Measurements from ENCODE around the gene RAD50.

Gene RAD50

DNA sequence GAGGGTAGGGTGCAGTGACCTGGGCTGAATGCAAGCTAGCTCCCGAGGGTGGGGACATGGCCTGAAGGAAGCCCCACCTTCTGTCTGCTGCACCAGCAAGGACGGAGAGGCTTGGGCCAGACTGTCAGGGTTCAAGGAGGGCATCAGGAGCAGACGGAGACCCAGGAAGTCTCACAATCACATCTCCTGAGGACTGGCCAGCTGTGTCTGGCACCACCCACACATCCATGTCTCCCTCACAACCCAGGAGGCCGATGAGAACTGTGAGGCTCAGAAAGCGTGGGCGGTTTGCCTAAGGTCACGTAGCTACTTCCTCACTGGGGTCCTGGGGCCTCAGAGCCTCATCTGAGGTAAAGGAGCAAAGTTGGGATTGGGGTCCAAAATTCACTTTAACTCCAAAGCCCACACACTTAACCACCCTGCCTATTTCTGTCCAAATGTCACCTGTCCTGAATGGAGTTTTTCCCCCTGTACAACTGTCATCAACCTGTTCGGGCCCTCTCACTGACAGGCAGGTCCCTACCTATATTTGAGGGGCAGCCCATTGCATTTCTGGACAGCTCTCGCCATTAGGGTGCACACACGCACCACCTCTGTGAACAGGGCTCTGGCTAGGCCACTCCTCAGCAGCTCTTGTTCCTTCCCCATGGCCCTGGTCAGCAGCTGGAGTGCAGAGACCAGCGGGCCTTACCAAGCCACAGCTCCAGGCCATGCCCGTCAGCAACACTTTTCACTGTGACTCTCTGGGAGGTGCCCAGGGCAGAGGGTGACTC, 104.6 kb downstream of the RAD50 start:
- DNase-seq (ENCODE audit: low read depth, low spot score), result no peak

DNA sequence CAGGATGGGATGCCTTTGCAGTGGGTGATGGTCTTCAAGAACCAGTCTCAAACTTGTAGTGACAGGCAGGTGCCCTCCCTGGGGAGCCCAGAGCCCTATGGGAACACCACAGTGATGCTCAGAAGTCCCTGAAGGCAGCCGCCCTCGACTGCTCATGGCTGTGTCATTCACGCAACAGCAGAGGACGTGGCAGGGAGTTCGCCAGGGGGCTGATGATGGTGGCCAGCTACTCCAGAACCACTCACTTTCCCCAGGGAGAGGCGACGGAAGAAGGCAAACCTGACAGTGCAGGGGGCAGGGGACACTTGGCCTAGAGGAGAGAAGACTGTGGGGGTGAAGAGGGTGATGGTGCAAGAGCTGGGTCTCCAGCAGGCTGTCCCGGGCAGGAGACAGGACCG, 105.2 kb downstream of the RAD50 start:
- DNase-seq (ENCODE audit: low read depth, low spot score), result no peak

DNA sequence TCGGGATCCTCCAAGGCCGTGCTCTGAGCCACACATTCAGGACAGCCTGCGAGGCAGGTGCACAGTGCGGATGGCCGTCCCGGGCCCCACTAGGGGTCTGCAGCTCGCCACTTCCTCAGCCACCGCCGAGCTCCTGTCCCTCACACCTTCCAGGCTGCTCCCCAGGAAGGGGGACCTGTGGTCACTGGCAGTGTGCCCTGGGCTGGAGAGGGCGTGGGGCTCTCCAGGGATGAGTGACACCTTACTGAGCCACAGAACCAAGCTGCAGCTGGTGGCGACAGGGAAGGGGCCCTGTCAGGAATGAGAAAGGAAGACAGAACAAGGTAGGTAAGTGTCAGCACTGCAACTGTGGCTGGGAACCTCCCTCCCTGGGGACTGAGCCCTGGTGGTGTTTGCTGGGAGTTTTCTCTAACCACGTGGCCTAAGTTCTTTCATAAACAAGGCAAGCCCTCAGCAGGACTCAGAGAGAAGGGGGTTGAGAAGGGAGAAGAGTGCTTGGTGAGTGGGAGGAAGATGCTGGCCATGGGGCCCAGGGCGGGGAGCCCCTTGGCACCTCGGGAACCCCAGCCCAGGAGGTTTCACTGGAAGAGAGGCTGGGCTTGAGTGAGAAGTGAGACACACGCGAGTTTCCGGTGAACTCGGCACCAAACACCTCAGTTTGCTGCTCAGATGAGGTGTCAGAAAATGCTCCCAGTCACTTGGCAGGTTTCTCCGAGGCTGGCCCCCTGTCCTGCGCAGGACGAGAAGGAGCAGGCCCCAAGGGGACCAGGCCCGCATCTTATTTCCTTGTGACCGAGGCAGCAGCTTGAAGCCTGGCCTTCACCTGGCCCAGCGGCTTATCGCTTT, 106.4 kb downstream of the RAD50 start:
- DNase-seq (ENCODE audit: low read depth, low spot score), result no peak

DNA sequence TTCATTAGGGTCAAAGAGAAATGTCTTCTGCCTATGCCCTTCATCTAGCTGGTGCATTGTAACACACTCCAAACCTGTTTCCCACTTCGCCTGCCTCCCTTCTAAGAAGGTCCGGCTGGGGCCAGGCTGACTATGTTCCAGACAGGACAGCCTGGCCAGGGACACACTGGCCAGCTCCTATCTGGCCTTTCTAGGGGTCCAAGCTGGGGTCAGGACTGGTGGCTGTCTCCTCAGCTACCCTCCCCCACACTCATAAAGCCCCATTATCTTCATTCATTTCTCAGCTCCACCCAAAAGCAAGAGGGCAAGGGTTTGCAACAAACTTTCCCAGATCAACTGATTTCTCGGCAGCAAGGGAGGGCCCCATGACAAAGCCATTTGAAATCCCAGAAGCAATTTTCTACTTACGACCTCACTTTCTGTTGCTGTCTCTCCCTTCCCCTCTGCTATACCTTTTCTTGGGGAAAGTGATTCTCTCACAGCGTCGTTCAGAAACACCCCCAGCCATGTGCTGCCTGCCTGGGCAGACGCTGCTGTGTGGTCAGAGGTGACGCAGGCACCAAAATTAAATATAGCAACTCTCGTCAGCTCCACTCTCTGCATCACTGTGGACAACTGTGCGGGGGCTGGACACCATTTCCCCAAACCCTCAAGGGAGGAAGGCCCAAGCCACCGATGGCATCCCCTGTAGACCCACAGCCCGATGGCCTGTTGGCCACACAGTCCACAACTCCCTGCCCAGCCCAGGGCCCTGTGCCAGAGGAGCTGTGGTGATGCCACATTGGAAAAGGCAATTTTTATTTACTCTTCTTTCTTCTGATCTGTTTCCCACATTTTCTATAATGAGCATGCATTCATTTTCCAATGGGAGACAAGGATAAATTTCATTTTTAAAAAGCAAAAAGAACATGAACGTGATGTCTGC, 107.3 kb downstream of the RAD50 start:
- no peak for DNase-seq (ENCODE audit: low read depth, low spot score)

DNA sequence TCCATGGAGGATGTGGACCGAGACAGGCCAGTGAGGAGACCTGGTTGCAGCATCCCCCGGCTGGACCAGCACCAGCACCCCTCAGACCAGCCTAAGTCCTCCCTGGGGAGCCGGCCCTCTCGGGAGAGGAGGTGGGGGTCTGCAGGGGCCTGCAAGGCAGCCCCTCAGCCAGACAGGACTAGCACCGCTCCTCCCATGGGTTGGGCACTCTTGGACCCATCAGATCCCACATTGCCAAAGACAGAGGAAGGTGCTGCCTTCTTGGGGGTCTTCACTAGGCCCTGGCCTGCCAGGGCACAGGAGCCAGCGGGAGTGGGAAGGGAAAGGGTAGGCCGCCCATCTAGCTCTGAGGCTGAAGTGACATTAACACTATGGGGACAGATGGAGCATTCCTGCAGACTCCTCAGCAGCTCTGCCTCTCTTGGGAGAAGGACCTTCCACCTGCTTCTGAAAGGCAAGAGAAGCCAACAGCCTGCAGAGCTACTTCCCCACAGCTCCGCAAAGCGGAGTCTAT, 108.0 kb downstream of the RAD50 start:
- no peak for DNase-seq (ENCODE audit: low read depth, low spot score)

DNA sequence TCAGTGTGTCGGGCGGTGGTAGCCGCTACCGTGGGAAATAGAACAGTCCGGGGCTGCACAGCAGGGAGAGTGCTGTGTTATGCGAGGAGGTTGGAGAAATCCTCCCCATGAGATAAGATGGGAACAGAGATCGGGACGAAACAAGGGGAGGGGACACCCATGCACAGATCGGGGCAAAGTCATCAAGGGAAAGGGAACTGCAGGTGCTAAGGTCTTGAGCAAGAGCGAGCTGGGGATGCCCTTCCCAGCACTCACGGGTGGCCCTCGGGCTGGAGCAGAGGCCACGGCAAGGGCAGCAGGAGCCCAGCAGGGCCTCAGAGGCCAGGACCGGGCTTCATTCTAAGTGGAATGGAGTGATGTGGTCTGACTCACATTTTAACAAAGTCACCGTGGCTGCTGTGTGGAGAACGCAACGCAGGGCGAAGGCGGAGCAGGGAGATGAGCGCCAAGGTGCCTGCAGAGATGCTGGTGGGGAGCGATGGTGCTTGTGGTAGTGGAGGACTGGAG, 108.8 kb downstream of the RAD50 start:
- DNase-seq (ENCODE audit: low read depth, low spot score), result no peak

DNA sequence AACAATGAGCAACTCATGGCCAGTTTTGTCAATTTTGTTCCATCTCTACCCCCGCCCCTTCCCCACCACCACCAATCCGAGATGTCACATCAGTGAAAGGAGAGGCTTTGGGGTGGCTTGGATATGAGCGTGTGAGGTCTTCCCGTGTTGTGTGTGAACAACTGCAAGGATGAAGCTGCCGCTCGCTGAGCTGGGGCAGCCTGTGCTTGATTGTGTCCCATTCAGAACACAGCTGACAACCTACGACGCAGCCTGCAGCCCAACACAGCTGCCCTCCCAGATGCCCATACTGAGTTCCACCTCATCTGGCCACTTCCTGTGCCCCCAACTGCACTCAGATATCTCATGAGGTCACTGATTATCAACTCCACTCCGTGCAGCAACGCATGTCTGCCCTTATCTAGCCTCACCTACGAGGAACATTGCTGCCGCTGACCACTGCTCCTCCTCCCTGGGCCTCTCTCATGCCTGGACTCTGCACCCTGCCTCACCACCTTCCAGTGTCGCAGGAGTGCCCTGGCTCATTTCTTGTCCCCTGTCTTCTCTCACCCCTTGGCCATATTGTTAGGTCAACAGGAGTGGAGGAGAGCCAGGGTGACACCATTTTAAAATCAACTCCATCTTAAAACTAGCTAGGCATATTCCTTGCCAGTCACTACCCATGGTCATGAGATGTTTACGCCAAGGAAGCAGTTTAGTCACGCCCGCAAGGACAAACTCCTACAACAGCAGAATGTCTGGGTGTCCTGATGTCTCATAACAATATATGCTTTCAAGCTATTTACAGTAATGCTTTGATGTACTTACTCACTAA, 109.7 kb downstream of the RAD50 start:
- no peak for DNase-seq (ENCODE audit: low read depth, low spot score)

DNA sequence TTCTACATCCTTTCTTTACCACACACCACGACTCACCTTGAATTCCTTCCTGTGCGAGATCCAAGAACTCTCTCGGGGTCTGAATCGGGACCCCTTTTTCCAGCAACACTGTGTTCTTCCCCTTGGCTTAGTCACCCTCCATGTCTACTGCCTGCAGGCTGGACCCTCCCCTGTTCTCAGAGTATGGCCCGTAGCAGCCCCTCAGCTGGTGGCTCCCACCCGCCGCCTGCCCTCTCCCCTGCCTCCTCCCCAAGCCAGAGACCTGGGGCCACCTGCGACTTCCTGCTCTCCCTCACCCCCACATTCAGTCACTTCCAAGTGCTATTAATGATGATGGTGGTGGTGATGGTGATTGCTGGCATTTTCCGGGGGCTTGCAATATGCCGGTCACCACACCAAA, 110.5 kb downstream of the RAD50 start:
- no peak for DNase-seq (ENCODE audit: low read depth, low spot score)

DNA sequence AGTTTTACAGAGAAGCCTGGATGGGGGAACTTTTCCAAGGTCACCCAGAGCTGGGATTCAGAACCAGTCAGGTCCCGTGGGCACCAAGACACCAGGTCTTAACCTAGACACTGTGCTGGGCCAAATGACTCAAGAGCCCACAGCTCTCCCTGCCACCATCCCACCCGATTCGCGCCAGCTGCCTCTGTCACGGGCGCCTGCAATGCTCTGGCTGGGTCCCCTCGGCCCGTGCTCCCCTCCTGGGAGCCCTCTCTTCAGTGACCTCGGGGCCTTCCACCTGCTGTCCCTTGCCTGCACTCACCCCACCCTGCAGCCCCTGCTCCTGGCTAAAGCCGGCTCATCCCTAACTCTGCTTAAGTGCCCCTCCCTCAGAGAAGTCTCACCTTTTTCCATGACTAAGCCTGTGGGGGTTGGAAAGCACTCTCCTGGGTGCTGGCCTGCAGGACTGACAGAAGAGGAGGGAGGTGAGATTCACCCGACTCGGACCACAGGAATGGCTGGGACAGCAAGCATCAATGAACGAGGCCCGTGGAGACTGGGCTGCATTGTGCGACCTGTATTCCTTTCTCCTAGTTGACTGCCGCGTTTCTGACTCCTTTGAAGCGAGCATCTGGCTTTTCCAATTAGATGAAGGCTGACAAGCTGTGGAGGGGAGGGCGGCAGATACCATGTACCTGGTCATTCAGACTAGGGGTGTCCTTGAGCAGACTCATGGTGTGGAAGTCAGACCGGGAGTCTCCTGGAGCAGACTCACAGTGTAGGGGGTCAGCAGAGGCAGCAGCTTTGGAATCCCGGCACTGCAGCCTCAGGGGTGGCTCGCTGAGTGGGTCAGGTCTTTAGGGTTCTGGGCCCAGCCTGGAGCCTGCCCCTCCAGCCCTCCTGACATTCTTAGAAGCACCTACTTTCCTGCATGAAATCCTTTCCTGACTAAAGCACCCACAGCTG, 111.3 kb downstream of the RAD50 start:
- DNase-seq (ENCODE audit: low read depth, low spot score), result no peak

DNA sequence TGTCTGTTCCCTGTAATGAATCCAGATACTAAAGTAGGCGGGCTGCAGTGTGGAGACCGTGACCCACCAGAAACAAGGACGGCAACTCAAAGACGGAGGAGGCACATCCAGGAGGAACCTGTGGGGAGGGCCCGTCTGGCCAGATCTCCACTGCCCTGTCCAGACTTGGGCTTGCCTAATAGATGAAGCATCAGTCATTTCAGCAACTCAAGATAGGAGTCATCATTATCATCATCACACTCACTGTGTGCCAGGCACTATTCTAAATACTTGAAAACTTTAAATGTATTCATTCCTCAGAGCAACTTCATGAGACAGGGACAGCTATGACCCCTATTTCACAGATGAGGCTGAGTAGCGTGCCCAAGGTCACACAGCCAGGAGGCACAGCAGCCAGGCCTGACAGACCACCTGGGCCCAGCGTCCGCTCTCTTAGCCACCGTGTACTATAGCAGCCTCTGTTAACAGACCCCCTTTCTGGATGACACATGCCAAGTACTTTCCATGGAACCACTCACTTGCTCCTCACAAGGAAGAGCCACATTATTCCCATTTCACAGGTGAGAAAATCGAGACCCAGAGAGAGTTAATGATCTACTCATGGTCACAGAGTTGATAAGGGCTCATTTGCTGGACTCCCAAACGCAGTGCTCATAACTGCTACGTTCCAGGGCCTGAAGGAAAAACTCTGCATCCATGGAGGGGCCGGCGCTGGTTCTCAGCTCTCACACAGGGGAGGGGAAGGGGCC, 112.1 kb downstream of the RAD50 start:
- no peak for DNase-seq (ENCODE audit: low read depth, low spot score)

DNA sequence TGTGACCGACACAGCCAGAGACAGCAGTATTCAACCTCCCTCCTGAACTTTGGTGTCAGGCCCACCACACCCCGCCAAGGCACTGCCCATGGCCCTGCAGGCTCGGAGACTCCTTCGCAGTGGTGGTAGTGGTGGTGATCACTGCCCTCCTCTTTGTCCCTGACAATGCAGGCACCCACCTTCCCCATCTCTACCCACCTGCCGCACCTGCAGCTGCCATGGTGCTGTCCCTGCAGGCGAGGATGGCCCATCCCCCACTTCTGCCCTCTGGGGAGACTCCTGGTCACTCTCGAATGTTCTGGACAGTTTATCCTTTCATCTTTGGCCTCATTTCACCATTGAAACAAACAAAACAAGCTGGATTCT, 112.7 kb downstream of the RAD50 start:
- DNase-seq (ENCODE audit: low read depth, low spot score), result no peak

DNA sequence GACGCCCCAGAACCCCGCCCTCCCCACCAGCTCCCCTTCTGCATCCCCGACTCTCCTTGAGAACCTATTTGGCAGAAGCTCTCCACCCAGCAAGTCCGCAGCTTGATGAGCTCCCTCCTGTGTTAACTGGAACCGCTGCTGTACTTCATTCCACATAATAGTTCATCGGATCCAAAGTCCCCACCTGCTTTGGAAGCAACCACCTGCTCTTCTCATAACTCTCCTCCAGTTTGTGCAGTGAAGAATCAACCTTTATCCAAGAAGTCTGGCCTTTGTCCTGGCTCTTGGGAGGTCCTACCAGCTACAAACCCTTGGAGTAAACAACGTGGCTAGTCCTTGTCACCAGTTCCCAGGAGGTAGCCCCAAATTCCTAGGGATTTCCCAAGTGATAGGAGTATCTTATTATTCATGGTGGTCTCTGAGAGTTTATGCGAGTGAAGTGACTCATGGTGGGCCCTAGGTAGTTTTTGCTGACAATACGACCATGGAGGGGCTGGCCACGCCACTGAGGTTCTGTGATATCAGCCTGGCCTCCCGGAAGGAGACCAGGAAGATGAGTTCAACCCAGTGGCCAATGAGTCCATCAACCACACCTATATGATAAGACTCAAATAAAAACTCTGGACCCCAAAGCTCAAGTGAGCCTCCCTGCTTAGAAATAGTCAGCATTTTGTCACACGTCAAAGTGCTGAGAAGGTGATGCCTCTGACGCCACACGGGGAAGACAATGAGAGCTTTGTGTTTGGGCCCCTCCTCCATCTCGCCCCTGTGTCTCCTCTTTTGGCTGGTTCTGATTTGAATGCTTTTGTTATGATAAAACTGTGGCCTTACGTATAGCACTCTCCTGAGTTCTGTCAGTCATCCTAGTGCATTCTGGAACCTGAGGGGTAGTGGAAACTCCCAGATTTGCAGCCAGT, 113.4 kb downstream of the RAD50 start:
- DNase-seq (ENCODE audit: low read depth, low spot score), result no peak

DNA sequence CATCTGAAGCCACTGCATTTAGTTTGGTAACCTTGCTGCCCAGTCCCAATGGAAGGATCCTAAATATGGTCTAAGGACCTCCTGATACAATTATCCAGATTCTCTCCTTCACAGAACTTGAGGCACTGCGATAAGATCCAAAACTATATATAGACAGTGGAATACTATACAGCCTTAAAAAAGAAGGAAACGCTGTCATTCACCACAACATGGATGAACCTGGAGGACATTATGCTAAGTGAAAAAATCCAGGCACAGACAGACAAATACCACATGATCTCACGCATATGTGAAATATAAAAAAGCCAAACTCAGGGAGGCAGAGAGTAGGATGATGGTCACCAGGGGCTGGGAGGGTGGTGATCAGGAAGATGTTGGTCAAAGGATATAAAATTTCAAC, 114.2 kb downstream of the RAD50 start:
- DNase-seq (ENCODE audit: low read depth, low spot score), result no peak

DNA sequence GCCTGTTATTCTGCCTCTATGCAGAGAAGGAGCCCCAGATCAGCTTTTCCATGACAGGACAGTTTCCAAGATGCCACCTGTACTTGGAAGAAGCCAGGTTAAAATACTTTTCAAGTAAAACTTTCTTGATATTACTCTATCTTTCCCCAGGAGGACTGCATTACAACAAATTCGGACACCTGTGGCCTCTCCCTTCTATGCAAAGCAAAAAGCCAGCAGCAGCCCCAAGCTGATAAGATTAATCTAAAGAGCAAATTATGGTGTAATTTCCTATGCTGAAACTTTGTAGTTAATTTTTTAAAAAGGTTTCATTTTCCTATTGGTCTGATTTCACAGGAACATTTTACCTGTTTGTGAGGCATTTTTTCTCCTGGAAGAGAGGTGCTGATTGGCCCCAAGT, 116.7 kb downstream of the RAD50 start:
- DNase-seq (ENCODE audit: low read depth, low spot score), result no peak

DNA sequence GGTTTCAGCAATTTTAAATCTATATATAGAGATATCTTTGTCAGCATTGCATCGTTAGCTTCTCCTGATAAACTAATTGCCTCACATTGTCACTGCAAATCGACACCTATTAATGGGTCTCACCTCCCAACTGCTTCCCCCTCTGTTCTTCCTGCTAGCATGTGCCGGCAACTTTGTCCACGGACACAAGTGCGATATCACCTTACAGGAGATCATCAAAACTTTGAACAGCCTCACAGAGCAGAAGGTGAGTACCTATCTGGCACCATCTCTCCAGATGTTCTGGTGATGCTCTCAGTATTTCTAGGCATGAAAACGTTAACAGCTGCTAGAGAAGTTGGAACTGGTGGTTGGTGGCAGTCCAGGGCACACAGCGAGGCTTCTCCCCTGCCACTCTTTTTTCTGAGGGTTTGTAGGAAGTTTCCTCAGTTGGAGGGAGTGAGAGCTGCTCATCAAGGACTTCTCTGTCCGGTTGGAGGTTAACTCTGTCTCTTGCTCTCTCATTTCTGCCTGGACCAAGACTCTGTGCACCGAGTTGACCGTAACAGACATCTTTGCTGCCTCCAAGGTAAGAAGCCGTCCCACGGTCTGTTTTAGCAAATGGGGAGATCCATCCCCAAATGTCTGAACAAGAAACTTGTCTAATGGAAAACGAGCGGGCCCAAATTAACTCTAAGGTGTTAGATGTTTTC, 117.3 kb downstream of the RAD50 start, which contains the start of gene IL4:
Gene IL4 (plus strand): TSS at position 51 of the 692 bp plus-strand sequence. CDS start 62 bp downstream, at position 113.
- no peak for DNase-seq (ENCODE audit: low read depth, low spot score)

DNA sequence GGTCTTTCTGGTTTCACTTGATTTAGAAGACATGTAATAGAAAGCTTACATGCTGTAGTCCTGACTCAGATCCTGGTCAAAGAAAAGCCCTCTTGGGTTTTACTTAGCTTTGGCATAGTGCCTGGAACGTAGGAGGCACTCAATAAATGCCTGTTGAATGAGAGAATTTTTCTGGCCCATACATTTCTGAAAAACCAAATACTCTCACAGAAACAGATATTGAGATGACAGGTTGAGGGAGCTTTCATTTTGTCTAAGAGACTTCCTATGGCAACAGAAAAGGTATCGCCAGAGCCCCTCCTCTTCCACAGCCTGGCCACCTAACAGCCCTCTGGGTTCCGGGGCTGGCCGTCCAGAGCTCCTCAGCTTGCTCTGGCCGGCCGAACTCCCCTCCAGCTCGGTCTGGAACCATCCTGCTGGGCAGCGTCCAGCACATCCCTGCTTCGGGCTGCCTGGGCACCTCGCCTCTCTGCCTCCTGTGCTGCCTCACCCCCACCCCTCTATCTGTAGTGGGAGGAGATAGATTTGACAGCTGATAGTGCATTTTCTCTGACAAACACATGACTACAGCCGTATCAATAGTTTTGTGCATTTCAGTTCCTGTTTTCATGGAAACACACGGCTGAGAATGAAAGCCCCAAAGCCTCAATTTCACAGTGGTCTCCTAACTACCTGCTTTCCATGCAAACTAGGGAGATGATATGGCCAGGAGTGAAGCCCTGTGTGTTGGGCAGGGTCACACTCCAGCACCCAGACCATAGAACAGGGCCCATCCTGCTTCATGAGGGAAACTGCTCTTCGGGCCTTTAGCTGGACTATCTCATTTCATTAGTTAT, 118.1 kb downstream of the RAD50 start:
- DNase-seq (ENCODE audit: low read depth, low spot score), result no peak
